GM18508 (cell line): Measurements from ENCODE around the gene KCNH1.

Experiments
- ATAC-seq: cut with Tn5 transposase; IDR thresholded peaks from one replicate; pipeline ENCODE4 v1.9.1; 2021; ENCODE audit warnings: moderate number of reproducible peaks; ENCODE audit not compliant: insufficient read depth, unreplicated experiment

KCNH1 gene, protein sequence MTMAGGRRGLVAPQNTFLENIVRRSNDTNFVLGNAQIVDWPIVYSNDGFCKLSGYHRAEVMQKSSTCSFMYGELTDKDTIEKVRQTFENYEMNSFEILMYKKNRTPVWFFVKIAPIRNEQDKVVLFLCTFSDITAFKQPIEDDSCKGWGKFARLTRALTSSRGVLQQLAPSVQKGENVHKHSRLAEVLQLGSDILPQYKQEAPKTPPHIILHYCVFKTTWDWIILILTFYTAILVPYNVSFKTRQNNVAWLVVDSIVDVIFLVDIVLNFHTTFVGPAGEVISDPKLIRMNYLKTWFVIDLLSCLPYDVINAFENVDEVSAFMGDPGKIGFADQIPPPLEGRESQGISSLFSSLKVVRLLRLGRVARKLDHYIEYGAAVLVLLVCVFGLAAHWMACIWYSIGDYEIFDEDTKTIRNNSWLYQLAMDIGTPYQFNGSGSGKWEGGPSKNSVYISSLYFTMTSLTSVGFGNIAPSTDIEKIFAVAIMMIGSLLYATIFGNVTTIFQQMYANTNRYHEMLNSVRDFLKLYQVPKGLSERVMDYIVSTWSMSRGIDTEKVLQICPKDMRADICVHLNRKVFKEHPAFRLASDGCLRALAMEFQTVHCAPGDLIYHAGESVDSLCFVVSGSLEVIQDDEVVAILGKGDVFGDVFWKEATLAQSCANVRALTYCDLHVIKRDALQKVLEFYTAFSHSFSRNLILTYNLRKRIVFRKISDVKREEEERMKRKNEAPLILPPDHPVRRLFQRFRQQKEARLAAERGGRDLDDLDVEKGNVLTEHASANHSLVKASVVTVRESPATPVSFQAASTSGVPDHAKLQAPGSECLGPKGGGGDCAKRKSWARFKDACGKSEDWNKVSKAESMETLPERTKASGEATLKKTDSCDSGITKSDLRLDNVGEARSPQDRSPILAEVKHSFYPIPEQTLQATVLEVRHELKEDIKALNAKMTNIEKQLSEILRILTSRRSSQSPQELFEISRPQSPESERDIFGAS

DNA sequence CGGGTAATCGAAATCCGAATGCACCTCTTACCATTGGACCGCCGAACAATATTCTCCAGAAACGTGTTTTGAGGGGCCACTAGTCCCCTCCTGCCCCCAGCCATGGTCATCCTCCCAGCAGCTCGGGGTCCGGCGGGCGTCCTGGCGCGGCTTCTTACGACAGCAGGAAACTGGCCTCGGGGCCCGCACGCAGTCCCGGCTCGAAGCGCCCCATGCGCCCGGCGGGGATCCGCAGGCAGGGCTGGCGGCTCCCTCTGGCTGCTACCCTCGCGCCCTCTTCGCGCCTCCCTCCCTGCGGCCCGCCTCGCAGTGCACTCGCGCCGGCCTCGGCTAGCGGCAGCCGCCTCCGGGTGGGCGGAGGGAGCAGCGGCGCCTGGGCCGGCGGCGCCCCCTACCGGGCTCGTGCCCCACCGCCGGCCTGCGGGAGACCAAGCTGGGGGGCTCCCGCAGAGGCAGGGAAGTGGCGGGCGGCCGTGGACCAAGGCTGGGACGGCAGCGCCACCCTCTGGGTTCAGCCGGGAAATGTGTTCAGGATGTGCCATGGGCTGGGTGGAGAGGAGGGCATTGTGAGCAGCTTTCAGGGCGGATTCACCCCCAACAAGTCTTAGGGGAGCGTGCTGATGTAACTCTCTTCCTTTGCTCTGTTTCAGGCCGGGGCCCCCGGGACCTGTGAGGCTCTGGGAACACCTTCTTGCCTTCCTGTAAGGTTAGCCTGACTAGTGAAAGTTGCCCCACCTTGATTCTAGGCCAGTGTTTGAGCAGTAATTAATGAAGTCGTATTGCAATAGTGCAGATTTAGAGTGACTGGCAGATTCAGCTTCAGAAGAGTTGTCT lies at the start of gene KCNH1:
KCNH1 (minus strand) TSS at position 313 of the 834 bp plus-strand sequence; CDS start at position 110, 203 bp downstream.
- peak; percentile 77 for ATAC-seq

DNA sequence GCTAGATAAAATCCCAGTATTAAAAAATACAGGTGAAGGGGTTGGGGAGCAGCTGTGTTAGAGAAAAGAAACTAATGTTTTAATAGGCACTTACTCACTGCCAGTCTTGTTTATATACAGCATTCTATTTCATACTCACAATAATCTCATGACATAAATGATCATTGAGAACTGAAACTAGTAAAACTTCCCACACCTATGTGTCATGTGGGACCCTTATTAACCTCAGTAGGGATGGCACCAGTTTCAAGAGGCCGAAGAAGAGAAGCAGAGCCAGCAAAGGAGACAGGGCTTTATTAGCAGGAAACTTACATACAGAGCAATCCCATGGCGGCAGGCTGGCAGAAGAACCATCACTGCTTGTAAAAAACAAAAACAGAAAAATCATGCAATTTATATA lies 48.8 kb upstream of the KCNH1 start:
- no peak for ATAC-seq

DNA sequence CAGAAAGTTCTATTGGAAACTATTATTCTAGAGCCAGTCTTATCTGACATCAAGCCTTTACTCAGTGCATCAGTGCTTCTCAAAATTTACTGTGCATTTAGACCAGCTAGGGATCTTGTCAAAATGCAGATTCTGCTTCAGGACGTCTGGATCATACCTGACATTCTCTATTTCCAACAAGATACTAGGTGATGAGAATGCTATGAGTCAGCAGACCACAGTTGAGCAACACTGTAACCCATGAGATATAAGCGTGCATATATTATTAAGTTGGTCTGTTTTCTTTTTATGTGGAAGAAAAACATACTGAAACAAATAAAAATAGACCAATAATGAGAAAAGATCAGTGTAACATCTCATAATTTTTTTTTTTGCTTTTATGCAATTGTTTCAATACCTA lies 40.4 kb upstream of the KCNH1 start:
- no peak for ATAC-seq

DNA sequence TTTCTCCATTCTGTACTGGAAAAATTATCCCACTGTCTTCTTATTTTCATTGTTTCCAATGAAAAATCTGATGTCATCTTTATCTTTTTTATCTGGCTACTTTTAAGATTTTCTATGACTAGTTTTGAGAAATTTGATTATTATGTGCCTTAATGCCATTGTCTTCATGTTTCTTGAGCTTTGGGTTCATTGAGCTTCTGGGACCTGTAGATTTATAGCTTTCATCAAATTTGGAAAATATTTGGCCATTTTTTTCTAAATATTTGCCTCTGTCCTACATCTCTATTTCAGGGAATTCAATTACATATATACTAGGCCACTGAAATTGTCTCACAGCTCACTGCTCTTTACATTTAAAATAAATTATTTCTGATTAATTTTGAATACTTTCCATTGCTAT lies 38.7 kb upstream of the KCNH1 start:
- no peak for ATAC-seq

DNA sequence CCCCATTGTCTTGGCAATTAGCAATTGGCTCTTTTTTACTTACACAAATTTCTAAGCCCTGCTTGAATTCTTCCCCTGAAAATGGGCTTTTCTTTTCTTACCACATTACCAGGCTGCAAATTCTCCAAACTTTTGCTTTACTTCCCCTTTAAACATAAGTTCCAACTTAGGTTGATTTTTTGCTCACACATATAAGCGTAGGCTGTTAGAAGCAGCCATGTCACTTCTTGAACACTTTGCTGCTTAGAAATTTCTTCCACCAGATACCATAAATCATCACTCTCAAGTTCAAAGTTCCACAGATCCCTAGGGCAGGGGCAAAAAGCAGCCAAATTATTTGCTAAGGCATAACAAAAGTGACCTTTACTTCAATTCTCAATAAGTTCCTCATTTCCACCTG lies 35.4 kb upstream of the KCNH1 start:
- ATAC-seq, result no peak

DNA sequence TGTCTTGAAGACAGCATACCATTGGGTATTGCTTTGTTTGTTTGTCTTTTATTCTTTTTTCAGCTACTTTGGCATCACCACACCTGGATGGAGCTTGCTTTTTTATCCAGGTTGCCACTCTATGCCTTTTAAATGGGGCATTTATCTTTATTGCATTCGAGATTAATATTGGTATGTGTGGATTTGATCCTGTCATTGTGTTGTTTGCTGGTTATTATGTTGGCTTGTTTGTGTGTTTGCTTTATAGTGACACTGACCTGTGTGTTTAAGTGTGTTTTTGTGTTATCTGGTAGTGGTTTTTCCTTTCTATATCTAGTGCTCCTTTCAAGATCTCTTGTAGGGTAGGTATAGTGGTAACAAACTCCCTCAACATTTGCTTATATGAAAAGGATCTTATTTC lies 24.9 kb upstream of the KCNH1 start:
- no peak for ATAC-seq

DNA sequence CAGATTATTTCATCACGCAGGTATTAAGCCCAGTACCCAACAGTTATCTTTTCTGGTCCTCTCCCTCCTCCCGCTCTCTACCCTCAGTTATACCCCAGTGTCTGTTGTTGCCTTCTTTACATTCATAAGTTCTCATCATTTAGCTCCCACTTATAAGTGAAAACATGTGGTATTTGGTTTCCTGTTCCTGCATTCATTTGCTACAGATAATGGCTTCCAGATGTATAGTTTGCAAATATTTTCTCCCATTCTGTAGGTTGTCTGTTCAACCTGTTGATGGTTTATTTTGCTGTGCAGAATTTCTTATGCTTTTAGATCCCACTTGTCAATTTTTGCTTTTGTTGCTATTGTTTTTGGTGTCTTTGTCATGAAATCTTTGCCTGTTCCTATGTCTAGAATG lies 21.1 kb upstream of the KCNH1 start:
- no peak for ATAC-seq

DNA sequence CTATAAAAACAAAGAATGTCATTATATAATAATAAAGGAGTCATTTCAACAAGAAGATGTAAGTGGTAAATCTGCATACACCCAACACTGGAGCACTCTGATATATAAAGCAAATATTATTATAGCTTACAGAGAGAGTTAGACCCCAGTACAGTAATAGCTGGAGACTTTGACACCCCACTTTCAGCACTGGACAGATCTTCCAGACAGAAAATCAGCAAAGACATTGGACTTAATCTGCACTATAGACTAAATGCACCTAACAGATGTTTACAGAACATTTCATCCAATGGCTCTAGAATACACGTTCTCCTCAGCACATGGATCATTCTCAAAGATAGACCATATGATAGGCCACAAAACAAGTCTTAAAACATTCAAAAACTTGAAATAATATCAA lies 20.0 kb upstream of the KCNH1 start:
- no peak for ATAC-seq

DNA sequence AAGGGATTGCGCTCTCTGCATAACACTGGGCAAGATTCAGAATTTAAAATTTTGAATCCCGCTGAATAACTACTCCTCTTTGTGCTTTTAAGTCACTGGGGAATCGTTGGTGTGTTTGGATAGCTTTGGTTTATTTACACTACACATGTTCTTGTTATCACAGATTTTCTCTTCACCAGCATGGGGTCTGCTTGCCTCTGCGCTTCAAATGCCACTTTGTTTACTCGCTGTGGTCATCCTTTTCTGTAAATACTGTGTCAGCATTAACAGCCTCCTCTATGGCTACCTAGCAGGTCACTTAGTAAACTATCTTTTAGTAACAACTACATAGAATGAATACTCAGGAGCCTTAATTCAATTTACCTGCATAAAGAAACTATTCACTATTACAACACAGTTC lies 14.4 kb upstream of the KCNH1 start:
- ATAC-seq, result no peak

DNA sequence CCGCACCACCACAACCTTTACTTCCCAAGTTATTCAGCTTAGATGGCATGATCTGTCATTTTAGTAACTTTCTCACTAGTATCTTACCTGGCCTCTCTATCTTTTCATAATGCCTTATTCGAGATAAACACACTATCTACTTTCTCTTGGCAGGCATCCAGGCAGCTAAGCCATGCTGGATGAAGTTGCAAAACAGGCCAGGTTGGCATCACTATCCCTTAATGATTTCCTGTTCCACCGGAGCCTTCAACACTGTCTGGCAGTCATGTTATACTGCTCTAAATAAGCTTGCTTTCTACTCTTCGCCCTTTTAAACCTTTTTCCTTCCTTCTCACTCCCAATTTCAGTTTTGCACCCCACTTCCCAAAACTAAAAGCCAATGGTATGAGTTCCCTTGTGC lies 12.0 kb upstream of the KCNH1 start:
- ATAC-seq, result no peak

DNA sequence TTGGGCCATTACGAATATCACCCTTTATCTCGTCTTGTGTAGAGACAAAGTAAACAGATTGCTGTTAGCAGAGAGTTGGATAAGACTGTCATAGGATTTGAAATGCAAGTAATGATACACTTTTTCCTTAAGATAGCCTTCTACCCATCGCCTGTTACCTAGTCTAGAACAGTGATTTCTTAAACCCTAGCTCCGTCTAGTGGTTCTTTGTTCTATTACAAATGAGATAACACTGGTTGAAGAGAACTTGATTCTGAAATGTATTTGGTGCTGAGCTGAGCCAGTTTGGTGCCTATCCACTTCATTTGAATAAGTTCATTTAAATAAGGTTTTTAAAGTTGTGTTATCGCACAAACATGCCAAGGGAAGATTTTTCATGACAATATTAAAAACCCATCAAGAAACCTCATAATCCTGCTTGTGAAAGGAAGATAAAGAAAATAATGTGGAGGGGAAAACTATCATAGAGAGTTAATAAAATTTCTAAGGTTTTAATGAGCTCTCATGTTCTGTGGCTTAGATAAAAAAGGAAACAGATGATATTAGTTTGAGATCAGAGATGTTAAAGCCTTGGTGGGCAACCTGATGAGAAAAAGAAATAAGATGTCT lies 1.5 kb upstream of the KCNH1 start:
- ATAC-seq, result no peak

DNA sequence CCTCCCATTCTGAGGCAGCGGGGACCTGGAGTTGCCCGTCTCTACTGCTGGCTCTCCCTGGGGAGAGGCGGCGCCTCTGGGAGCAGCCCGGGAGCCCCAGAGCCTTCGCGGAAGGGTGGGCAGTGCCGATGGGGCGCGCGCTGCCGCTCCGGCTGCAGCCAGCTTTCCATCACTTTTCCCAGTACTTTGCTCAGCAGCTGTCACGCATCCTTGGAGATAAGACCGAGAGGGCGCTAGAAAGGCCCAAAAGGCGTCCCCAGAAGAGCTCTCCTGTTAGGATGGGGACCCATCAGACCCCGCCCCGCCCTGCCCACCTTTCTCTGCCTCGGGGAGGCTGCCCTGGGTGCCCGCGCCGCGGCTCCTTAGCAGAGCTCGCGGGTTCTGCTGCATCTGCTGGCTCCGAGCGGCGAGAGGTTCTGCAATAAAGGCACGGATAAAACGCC lies 534 bp downstream of the KCNH1 start:
- no peak for ATAC-seq

DNA sequence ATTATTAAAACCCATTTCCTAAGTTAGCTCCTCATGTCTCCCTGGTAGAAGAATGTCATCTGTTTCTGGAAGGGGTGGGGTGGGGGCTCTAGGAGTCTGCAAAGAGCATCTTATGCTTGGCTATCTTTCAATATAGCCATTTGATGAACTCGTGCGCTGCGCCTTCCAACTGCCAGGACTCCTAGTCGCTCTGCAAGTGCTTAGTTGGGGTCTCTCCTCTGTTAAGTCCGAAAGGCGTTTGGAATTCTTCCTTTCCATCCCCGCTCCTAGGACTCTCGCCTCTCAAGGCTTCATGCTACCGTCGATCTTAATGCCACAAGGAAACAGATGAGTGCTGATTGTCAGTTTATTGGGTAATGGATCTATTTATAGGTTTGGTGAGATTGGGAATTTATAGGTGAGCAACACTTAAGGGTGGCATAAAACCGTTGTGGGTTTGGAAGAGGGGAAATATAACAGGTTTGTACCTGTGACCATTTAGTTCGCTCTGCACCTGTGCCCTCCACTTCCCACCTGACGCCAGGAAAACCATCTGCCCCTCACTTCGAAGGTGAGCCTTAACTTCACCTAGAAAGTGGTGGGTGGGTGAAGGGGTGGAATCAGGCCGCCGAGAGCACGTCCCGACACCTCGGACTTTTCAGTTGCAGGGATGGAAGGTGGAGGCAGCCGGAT lies 1.1 kb downstream of the KCNH1 start:
- ATAC-seq, result no peak

DNA sequence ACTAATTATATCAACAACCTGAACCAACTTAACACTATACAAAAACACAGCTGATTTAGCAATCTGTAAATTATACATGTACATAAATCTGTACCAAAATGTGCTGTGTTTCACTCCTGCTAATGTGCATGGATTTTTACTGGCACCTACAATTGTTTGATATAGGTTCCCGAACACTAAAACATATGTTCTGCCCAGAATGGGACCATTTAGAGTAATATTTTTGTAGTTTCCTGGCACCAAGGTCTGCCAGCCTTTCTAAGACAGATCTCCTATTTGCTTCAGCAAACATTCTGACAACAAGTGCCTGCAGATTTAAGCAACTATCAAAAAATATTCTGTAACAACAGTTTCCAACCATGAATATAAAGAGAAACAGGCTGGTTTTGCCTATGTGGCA lies 4.2 kb downstream of the KCNH1 start:
- ATAC-seq, result no peak

DNA sequence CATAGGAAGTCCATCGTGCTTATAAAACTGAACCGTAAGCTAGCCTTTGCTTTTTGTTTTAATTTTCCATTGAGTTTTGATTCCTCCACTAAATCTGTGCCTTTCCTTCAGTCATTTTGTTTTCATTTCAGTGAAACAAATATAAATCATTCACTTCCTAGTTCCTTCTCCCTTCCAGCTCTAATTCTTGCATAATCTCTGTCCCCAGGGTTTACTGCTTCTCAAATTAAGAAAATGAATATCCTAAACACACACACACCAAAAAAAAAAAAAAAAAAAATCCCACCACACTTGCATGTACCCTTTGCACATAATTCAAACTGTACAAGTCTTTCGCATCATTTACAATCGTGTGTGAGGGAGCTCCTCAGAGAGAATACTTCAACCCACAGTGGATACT lies 6.8 kb downstream of the KCNH1 start:
- no peak for ATAC-seq

DNA sequence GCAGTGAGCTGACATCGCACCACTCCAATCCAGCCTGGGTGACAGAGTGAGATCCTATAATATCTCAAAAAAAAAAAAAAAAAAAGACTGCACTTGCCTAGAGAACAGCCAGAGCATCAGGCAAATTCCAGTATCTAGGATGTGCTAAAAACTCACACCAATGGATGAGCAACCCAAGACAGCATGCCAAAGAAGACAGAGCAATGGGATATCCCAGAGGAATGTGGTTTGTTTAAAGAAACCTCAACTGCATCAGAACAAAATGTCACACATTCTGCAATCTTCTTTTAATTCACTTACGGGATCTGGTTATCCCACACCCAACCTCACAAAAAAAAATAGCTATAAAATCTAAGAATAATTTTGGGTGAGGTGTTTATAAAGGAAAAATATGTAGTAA lies 7.3 kb downstream of the KCNH1 start:
- no peak for ATAC-seq

DNA sequence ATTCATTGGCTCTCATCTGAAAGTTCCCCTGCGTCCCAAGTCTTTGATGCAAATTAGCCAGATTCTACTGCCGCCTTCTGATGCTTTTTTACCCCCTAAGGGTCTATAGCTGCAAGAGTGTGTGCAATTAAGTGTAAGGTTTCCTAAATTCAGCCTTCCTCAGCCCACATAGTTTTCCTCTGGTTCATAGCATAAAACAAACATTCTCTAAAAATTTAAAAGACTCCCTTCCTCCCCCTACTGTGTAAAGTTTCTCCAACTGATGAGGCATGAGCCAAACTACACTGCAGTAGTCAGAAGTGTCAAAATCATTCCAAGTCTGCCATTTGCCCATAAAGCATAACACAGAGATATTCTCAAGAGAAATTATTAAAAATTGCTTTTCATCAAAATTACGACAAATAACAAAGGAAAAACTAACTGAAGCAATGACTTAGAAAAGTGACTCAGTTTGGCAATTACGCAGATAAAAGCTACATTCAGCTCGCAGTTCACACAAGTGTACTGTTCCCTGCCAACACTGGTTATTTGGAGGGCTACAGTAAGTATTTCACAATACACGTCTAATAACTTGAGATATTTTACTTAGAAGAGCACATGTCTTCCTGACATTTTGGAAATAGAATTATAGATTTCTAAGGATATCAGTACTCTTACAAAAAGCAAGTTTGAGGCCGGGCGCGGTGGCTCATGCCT lies 15.4 kb downstream of the KCNH1 start:
- no peak for ATAC-seq

DNA sequence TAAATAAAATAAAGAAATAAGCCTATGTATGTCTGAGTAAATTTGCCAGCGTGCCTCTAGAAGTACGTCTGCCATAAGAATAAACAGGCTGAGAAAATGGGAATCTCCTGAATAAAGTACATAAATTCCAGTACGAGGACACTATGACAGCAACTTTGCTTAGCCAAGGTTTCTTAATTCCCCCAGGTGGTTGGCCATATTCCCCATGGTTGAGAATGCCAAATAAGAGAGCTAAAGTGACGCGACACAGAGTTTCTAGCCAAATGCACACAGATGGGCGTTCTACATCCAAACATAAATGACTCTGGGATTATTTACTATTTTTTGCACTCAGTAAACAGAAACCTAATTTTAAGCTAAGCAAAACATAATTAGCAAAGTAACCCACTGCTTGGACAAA lies 19.5 kb downstream of the KCNH1 start:
- no peak for ATAC-seq

DNA sequence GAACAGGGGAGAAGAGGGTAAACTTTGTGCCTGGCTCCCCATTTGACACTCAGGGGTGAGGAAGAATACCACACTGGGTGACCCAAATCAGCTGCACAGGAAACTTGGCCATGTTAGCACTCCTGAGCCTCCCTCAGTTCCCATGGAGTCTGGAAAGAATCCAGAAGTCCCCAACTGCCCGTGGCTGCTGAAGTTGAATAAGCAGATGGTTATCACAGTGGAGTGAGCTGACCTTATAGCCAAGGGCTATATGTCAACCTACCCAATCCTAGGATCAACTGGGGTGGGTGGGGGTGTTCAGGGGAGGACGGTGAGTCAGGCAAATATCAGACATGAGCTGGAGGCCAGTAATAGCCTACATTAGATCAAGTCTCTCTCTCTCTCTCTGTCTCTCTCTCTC lies 20.4 kb downstream of the KCNH1 start:
- ATAC-seq, result no peak
